GM15510 (cell line): ENCODE data around the gene GDPD3.

Experiments used
- POLR2A ChIP-seq: IDR thresholded peaks from 3 replicates; pipeline ENCODE4 v1.6.1; 2011; ENCODE audit warnings: borderline replicate concordance; ENCODE audit not compliant: insufficient read length; ENCODE audit errors: extremely low read depth

Gene GDPD3

DNA sequence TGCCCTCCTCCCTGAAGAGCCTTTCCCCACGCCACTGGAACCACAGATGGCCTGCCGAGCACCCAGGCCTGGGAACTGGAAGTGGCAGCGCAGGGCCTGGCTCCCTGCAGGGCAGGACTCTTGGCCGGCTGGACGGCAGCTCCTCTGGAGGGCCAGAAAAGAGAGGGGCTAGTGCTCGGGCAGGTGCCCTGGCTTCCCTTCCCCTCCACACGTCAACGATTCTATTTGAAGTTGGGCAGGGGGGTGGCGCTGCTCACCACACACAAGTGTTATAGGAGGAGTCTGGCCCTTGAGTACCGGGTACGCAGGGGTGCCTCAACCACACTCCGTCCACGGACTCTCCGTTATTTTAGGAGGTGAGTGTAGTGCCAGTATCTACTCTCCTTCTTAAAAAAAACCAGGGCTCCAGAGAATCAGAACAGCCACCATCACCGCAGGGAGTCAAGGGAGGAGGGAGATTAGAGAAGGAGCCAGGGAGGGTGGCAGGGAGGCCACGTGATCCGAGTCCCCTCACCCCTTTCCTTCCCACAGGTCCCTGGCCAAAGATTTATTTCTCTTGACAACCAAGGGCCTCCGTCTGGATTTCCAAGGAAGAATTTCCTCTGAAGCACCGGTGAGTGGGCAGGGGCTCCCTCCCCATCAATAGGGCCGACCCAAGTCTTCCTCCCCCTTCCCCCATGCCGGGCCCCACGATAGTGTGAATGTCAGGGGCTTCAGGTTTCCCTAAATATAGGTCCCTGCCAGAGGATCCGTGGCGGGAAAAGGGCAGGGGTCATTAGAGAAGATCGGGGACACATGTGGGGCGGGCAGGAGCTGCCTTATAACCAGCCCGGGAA lies 49.2 kb downstream of the GDPD3 start:
- TF ChIP-seq POLR2A = peak; percentile 67

DNA sequence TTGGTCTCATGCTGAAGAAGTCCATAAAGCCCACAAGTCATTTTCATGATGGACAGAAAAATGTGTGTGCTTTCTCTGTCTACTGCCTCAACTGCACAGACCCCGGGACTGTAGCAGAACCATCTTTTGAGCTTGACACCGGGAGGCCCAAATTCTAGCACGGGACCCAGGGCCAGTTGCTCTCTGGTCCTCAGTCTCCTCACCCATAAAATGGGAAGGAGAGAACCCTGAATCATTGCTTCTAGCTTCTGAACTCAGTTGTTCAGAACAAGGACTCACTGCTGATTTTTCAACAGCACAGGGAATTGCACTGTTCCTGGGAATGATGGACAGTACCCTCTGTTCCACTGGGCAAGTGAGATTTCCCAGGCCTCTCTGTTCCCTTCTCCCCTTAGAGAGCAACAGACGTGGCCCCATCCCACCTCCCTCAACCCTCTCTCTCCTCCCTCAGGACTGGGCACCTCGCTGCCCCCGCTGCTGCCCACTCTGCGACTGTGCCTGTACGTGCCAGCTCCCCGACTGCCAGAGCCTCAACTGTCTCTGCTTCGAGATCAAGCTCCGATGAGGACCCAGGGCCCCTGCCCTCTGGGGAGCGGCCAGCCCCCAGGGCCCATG lies 50.0 kb downstream of the GDPD3 start:
- no peak for TF ChIP-seq POLR2A

GRCh38 chr16:30060836-30061554 lies 52.3 kb downstream of the GDPD3 start:
- no peak for TF ChIP-seq POLR2A

DNA sequence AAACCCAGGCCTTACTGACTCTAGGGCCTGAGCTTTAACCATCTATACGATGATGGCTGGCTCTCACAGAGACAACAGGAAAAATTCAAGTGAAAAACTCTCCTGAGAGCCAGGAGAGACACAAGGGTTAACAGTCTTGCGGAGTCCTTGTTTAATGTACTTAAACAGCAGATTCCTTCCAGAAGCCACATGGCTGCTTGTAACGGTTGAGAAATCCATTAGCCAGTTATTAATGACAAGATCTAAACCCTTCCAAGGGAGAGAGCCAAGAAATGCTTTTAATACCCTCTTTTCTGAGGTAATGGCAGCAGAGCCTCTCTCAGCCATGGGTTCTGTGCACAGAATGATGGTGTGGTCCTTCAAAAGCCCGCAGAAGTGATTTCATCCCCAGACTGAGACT lies 53.0 kb downstream of the GDPD3 start:
- TF ChIP-seq POLR2A = no peak

GRCh38 chr16:30054959-30055553 lies 58.3 kb downstream of the GDPD3 start:
- no peak for TF ChIP-seq POLR2A
